ENCODE data around the gene AHNAK2.

The AHNAK2 gene

GRCh38 chr14:104985675-104986486, 7.7 kb upstream of the AHNAK2 start, which contains the start of gene CLBA1:
TSS of gene CLBA1 (plus strand) at chr14:104985788. CDS start at chr14:104986432, 644 bp downstream.
- peak; percentile 89 for DNase-seq (ENCODE audit: low read depth)

- DNase-seq (ENCODE audit: low read depth): no peak
Measured at GRCh38 chr14:104984056-104984894, 6.1 kb upstream of the AHNAK2 start.

- DNase-seq (ENCODE audit: low read depth): no peak
Measured at GRCh38 chr14:104983231-104983721, 5.1 kb upstream of the AHNAK2 start.

- DNase-seq (ENCODE audit: low read depth): no peak
Measured at GRCh38 chr14:104982548-104983230, 4.5 kb upstream of the AHNAK2 start.

DNA sequence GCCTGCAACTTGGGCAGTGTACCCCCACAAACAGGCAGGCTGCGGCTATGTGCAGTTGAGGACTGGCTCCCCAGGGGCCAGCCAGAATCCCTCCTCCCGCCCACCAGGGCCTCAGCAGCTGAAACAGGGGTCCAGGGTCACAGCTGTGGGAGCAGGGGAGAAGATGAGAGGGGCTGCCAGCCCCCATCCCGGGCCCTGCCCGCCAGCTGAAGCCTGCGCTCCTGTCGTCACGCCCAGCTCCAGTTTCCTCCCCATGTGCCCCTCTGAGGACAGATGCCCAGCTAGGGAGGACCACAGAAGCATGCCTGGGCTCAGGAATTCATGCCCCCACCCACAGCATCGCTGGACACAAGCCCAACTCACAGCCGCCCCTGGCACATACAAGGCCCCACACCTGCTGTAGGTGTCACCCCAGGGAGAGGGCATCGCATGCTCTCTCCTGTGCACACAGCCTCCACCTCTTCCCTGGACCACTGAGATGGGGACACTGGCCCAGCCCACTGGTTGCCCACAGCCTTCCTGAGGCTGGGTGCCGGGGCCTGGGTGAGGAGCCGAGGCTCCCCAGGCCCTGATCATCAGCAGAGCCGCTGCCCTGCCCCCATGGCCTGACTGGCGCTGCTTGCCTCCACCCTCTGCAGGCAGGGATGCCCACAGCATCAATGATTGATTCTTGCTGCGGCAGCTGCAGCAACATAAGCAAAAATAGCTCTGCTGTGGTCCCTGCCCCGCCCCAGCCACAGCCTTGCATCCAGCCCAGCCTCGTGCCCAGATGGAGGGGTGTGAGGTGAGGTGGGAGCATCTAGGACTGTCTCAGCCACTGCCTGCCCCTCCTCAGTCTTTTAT, 3.7 kb upstream of the AHNAK2 start:
- DNase-seq (ENCODE audit: low read depth): no peak

DNA sequence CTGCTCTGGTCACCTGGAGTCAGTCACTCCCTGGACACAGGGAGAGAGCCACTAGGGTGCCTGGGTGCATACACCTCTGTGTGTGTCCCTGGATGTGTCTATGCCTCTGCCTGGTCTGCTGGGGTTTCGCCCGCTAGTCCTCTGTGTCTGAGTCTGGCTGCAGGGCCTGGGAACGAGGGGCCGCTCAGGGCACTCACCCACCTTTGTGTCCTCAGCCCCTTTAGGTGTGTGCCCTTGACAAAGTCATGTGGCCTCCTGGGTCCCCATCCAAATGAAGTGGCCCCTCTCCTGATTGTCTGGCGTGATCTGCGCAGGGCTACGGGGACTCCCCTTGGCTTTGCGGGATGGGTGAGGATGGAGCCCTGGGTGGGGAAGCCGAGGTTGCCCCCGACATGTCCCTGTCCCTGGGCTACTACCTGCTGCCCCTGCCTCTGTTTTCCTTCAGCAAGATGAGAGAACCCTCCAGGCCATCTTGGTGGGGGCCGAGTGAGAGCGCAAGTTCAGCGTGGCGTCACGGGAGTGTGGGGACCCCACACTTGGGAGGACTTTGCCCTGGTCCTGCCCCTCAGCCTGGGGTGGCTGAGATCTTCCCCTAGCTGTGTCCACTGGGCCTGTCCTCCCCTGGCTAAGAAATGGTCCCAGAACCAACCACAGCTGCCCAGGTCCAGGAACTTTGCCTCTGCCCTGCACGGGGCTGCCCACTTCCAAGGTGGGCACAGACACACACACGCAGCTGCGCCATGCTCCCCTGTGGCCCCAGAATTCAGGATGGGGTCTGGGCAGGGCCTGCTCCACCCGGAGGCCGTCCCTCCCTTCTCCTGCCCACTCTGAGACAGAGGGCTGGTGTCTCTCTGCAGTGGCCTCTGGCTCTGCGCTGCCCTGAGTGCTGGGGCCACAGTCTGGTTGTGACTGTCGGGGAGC, 2.7 kb upstream of the AHNAK2 start:
- DNase-seq (ENCODE audit: low read depth): no peak

DNA sequence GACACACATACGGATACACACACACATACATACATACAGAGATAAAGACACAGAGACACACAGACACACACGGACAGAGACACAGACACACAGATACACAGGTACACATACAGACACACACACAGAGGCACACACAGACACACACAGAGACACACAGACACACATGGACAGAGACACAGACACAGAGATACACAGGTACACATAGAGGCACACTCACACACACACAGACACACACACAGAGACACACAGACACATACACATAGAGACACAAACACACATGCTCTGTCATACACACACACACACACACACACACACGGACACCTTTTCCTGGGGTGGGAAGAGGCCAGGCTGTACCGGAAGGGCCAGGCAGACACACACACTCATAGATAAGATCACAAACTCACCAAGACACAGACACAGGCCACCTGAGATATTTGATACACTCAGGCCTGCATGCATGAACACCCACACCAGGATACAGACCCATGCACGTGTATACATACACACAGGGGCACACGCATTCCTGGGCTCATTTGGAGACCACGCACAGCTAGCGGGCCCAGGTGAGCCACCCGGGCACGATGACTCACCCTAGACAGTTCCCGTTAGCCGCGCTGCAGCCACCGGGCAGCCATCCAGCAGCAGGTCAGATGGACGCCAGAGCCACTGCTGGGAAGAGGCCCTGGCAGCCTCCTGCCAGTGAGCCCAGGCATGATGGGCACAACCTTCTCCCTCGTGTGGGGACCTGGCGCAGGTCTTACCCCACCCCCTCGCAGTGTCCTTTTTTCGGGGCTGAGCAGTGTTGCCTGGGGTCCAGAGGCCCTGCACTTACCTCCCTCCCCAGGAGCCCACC, 1.8 kb upstream of the AHNAK2 start:
- DNase-seq (ENCODE audit: low read depth): peak; percentile 56

GRCh38 chr14:104978746-104979691, 845 bp upstream of the AHNAK2 start:
- no peak for DNase-seq (ENCODE audit: low read depth)

DNA sequence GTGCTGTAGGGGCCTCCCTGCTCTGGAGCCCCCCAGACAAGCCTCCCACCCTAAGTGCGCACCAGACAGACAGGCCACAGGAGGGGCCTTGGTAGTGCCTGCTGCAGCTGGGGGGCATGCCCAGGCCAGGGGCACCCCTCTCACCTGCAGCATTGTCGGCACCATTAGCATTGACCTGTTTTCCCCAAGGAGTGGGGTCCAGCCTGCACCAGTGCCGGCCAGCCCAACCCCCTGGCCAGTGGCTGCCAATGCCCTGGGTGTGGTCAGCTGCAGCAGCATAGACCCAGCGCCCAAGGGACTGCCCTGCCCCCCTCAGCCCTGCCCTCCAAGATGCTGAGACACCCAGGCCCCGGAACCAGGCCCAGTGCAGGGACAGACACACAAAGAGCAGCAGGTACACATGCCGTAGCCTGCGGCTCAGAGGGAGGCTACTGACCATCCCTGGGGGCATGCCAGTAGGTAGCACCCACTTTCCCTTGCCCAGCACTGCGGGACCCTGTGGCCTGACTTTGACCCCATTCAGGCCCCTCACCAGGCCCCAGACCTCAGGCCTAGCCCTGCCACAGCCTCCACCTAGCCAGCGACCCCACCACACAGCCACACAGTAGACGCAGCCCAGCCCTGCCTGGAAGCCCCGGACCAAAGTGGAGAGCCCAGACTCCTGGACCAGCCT, 1.0 kb downstream of the AHNAK2 start:
- no peak for DNase-seq (ENCODE audit: low read depth)

DNA sequence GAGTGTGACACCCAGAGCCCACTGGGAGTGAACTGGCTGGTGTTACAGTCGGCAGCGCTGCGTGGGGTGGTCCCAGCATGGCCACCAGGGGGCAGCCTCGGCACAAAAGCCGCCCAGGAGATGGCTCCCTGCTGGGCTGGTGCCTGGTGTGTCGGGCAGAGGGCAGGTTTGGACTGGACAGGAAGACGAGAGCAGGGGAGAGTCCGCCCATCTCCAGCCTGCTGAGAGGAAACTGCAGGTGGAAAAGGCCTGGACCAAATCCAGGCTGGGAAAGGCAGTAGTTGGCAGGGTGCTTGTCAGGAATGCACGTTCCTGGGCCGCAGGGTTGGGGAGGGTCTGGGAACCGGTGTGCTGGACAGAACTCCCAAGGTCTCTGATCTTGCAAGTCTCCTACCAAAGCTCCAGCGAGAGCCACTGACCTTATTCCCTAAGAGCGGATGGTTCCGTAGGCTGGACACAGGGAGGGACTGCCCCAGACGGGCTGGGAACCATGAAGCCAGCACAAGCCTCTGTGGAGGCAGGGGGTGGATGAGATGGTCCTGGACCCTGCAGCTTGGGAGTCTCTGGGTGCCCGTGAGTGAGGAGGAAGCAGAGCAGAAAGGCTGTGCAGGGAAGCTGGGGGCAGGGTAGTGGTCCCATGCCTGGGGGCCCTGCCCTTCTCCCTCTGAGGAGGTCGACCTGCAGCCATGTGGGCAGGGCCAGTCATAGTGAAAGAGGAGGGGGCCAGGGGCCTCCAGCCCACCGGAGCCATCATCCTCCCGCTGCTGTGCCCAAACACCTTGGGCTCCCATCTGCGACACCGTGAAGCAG, 1.8 kb downstream of the AHNAK2 start:
- peak; percentile 67 for DNase-seq (ENCODE audit: low read depth)

- no peak for DNase-seq (ENCODE audit: low read depth)
Measured at GRCh38 chr14:104975481-104976197, 2.5 kb downstream of the AHNAK2 start.

DNA sequence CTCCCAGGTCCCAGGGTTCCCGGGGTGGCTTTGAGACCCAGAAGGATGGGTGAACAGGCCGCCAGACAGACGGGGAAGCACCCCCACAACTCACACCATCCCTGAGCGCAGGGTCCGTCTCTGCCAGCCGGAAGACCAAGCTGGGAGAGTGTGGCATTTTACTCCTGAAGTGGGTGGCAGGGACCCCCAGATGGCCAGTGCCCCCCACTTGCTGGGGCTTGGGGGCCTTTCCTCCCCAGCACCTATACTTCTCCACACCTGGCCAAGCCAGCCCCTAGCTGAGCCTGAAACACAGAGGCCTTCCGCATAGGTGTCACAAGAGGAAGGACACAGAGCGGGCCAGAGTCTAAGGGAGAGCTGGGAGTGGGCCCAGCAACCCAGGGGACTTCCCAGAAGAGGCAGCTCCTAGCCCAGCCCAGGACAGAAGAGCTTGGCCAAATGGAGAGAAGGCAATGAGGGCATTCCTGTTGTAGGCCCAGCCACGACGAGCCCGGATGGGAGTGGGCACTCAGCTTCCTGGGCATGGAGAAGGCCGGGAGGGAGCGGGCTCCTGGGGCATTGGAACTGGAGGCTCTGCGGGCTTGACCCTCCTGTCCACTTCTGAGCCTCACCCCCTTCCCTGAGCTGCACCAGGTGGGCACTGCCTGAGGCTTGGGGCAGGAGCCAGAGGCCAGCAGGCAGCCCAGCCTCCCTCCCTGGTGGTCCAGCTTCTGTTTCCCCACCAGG, 3.3 kb downstream of the AHNAK2 start:
- DNase-seq (ENCODE audit: low read depth): no peak

- no peak for DNase-seq (ENCODE audit: low read depth)
Measured at GRCh38 chr14:104974146-104974541, 4.0 kb downstream of the AHNAK2 start.

- peak; percentile 33 for DNase-seq (ENCODE audit: low read depth)
Measured at GRCh38 chr14:104973385-104974145, 4.6 kb downstream of the AHNAK2 start.

DNA sequence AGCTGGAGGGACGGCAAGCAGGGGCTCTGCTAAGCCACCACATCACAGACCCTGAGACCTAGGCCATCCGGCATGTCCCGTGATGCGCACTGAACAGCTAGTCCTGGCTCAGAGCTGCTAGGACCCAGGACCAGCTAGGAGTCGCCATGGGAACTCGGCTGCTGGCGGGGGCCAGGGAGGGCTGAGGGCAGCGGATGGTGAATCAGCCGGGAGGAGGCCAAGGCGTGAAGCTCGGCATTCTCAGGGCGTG, 5.1 kb downstream of the AHNAK2 start:
- DNase-seq (ENCODE audit: low read depth): peak; percentile 94

Measured in iris pigment epithelial cell (primary cell).